Measurements from ENCODE around the gene ZNF484. TPM values are rescaled to one million over a fixed set of nuclear protein-coding genes. Genes with fewer than 3 reads are reported as not detected.
"Not testable (repeated sequence)": the region's sequence is repeated elsewhere in the genome, so short reads cannot be mapped to it uniquely, and the experiment has no call there.

Gene ZNF484
- 1 to 10 TPM; 5.1 to 7.0 (median 5.6) TPM for total RNA-seq (2021; fragmentation: NEBNext Ultra II Directional; extraction: Animal tissue kit (Norgen Biotek cat#: 25700))
- long read RNA-seq = 0 reads

DNA sequence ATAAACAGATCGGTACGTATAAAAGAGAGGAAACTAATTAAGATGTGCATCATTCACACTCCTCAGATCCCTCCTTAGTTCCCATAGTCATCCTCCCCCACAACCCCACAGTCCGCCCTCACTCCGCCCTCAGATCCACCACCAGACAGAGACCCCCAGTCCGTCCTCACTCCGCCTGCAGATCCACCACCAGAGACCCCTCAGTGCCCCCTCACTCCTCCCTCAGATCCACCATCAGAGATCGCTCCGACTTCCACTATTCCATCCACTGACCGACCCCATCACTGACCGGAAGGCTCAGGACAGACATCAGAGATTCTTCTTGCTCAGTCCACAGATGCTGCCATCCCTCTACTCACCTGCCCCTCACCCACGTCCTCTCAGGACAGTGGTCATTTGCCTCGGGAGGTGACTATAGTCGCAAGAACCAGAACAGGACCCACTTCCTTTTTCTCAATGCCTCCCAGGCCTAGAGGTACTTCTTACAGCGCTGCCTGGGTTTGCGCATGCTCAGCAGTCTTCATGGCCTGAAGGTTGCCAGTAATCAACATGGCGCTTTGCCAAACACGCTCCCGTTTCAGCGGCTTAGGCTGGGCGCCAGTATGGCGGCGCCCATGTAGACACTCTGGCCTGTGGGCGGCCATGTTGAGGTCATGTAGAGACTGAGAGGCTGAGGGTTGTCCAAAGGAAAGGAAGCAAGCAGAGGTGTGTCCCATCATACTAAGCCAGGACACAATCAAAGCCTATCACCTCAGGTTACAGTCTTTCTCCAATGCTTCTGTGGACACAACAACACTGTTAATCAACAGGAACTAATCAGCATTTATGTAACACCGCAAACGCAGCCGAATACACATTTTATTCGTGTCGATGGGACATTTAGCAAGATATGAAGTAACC, at the start of gene ZNF484:
Gene ZNF484 (minus strand): TSS at position 508 of the 900 bp plus-strand sequence. CDS start 3,009 bp downstream, outside the sequence.
- peaks cover 29% of the 10 kb centered on the region for H3K4me1 Mint-ChIP-seq (ENCODE audit: low read depth)
- no peaks in the 10 kb centered on the region for H3K36me3 Mint-ChIP-seq (ENCODE audit: low read depth)
- H3K27me3 Mint-ChIP-seq (ENCODE audit: insufficient read depth) = no peaks in the 10 kb centered on the region; the same call in none of the 2 replicates
- H3K9me3 Mint-ChIP-seq = no peaks in the 10 kb centered on the region
- peak within 1 kb of the TSS; percentile 94 for H3K4me3 Mint-ChIP-seq
- peak within 1 kb of the TSS; percentile 93 for H3K27ac Mint-ChIP-seq
- DNase-seq = peak; percentile 96
- TF ChIP-seq, protein P1, sequence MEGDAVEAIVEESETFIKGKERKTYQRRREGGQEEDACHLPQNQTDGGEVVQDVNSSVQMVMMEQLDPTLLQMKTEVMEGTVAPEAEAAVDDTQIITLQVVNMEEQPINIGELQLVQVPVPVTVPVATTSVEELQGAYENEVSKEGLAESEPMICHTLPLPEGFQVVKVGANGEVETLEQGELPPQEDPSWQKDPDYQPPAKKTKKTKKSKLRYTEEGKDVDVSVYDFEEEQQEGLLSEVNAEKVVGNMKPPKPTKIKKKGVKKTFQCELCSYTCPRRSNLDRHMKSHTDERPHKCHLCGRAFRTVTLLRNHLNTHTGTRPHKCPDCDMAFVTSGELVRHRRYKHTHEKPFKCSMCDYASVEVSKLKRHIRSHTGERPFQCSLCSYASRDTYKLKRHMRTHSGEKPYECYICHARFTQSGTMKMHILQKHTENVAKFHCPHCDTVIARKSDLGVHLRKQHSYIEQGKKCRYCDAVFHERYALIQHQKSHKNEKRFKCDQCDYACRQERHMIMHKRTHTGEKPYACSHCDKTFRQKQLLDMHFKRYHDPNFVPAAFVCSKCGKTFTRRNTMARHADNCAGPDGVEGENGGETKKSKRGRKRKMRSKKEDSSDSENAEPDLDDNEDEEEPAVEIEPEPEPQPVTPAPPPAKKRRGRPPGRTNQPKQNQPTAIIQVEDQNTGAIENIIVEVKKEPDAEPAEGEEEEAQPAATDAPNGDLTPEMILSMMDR (IDR thresholded peaks at IDR 0.05) = no peak

DNA sequence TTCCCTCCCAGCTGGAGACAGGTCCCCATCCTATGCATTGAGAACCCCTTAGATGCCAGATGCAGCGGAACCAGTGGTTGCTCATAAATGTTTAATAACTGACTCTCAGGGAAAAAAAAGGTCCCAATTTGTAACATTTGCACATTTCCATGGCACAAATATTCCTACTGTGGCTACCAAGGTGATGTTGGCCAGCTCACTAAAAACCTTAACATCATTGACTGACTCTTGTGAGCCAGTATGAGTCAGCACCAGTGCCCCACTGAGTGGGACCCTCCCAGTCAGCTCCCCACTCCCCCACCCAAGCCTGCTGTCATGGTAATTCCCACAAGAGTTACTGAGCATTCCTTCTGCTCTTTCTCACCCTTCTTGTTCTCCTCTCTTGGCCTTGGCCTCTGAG, 42.6 kb upstream of the ZNF484 start:
- TF ChIP-seq, protein P1 (IDR thresholded peaks at IDR 0.05) = no peak
- Mint-ChIP-seq H3K27ac (no peak overlapping the region), H3K4me1 (ENCODE audit: low read depth) (no peaks in the 10 kb centered on the region)

DNA sequence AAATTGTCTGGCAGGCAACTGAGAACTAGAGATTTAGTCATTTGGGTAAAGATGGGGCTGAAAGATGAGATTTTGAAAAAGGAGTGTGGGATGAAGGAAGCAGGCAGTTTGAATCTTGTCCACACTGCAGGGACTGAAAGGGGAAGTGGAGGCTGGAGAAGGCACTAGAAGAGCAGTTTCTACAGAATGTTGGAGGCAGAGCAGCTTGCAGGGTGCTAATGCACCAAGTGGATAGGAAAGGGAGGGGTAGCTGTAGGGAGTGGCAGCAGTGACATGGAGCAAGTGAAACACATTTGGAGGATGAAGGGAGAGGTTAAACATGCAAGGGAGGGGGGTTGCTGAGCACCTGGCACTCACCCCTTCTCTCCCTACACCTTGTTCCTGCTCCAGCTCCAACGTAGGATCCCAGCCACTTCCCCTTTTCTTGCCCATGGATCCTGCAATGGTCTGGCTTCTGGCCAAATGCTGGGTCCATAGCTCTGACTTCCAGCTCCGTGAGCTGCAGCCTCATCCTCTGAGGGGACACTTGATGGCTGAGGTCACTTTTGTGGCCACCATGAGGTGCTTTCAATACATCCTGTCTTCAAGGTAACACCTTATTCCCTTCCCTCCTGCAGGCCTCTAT, 39.5 kb upstream of the ZNF484 start:
- H3K27me3 Mint-ChIP-seq (ENCODE audit: insufficient read depth) = peaks cover 21% of the 10 kb centered on the region
- no peak overlapping the region for H3K4me3 Mint-ChIP-seq
- TF ChIP-seq, protein P1 (IDR thresholded peaks at IDR 0.05) = no peak
- H3K9me3 Mint-ChIP-seq = no peaks in the 10 kb centered on the region
- H3K4me1 Mint-ChIP-seq (ENCODE audit: low read depth) = no peaks in the 10 kb centered on the region
- no peaks in the 10 kb centered on the region for H3K36me3 Mint-ChIP-seq (ENCODE audit: low read depth)
- DNase-seq = no peak
- H3K27ac Mint-ChIP-seq = no peak overlapping the region

More for the DNA sequence above, 42.6 kb upstream of the ZNF484 start:
- Mint-ChIP-seq H3K9me3 (no peaks in the 10 kb centered on the region), H3K27me3 (ENCODE audit: insufficient read depth) (peaks cover 17% of the 10 kb centered on the region), H3K4me3 (no peak overlapping the region), H3K36me3 (ENCODE audit: low read depth) (no peaks in the 10 kb centered on the region)
- DNase-seq = no peak

DNA sequence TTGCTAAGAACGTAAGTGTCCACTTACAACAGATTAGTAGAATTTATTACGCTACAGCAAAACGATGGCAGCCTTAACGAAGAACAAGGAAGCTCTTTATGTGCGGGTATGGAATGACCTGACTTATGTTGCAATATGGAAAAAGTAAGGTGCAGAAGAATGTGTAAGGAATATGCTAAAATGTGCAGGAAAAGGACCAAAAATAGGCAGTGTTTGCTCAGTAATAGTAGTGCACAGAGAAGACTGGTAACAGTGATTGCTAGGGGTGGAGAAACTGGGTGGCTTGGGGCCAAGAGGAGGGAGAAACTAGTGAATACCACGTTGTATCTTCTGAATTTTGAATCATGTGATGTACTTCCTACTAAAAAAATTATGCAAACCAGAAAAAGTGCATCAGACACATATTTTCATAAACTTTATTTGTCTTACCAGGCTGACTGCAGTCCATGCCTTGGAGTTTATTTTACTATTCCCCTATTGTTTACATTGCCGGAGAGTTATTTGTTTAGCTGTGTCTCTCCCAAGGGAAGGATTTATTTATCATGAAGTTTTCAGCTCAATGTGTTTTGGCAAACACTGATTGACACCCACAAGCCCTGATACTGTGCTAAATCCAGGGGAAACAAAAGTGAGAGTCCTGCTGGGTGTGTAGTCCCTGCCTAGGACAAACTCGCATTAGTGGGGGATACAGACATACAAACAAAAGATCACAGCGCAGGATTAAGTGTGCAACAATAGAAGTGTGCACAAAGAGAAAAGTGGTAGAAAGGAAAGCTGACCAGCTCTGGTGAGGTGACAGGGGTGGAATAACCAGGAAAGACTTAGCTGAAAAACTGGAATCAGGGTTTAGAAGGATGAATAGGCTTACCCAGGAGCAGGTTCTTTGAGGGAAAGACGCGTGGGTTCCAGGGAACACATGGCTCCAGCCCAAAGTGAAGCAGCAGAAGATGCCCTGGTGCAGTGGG, 34.0 kb upstream of the ZNF484 start:
- TF ChIP-seq, protein P1 (IDR thresholded peaks at IDR 0.05) = no peak
- H3K9me3 Mint-ChIP-seq = no peaks in the 10 kb centered on the region
- no peak overlapping the region for H3K27ac Mint-ChIP-seq
- DNase-seq = no peak
- no peaks in the 10 kb centered on the region for H3K4me1 Mint-ChIP-seq (ENCODE audit: low read depth)
- H3K27me3 Mint-ChIP-seq (ENCODE audit: insufficient read depth) = peaks cover 27% of the 10 kb centered on the region
- H3K36me3 Mint-ChIP-seq (ENCODE audit: low read depth) = no peaks in the 10 kb centered on the region
- no peak overlapping the region for H3K4me3 Mint-ChIP-seq

DNA sequence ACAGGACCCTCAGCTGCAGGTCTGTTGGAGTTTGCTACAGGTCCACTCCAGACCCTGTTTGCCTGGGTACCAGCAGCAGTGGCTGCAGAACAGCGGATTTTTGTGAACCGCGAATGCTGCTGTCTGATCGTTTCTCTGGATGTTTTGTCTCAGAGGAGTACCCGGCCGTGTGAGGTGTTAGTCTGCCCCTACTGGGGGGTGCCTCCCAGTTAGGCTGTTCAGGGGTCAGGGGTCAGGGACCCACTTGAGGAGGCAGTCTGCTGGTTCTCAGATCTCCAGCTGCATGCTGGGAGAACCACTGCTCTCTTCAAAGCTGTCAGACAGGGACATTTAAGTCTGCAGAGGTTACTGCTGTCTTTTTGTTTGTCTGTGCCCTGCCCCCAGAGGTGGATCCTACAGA, 27.3 kb upstream of the ZNF484 start:
- H3K27ac Mint-ChIP-seq; DNase-seq; H3K9me3 Mint-ChIP-seq; H3K4me1 Mint-ChIP-seq (ENCODE audit: low read depth); H3K36me3 Mint-ChIP-seq (ENCODE audit: low read depth); H3K4me3 Mint-ChIP-seq: not testable (repeated sequence)
- peaks cover 17% of the 10 kb centered on the region for H3K27me3 Mint-ChIP-seq (ENCODE audit: insufficient read depth)
